Mammary epithelial cell (primary cell): ENCODE data around the gene SMARCD1.

Source experiments
- EZH2 ChIP-seq: IDR thresholded peaks from 2 replicates; pipeline ENCODE4 v1.6.1; 2012; ENCODE audit warnings: low read length, inconsistent platforms, borderline replicate concordance
- TF ChIP-seq, protein P1 (sequence below), 2 donors: IDR thresholded peaks in 1 of 2; conservative IDR thresholded peaks in 1 of 2; 2 replicates each; pipeline ENCODE4 v1.5.1; 2011 to 2012; ENCODE audit warnings: inconsistent platforms in 2 of 2, low read length in 2 of 2, mild to moderate bottlenecking in 2 of 2, control low read depth in 1 of 2, low read depth in 1 of 2; ENCODE audit not compliant: insufficient read depth in 1 of 2; ENCODE audit errors: extremely low read depth in 1 of 2

DNA sequence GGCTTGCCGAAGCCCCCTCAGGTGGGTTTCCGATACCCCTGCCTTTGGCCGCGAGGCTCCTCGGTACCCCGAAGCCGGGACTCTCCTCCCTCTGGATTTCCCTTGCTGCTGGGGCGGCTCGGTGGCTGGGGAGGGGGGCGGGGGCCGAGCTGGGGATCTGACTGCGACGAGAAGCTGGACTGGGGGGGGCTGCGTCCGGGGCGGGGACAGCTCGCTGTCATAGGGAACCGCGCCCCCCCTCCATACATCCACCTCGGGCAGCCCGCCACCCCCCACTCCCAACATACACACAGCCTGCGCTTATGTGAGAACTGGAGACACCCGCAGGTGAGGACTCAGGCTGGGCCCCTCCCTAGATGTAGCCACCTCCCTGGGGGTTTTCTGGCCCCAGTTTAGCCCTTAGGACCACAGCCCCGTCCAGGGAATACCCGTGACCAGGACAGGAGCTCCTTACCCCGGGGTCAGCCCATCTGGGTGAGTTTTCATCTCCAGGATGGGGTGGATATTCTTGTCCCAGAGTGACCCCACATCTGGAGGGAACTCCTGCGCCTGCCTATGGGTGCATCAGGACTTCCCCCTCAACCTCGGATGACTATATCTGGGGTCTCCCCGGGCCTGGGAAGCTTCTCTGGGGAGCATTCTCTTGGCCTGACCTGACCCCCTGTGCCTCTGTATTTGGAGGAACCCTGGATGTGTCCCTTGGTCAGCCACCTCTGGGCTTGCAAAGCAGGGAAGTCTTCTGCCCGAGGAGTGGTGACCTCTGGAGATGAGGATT lies 27.1 kb upstream of the SMARCD1 start:
- TF ChIP-seq, protein P1, sequence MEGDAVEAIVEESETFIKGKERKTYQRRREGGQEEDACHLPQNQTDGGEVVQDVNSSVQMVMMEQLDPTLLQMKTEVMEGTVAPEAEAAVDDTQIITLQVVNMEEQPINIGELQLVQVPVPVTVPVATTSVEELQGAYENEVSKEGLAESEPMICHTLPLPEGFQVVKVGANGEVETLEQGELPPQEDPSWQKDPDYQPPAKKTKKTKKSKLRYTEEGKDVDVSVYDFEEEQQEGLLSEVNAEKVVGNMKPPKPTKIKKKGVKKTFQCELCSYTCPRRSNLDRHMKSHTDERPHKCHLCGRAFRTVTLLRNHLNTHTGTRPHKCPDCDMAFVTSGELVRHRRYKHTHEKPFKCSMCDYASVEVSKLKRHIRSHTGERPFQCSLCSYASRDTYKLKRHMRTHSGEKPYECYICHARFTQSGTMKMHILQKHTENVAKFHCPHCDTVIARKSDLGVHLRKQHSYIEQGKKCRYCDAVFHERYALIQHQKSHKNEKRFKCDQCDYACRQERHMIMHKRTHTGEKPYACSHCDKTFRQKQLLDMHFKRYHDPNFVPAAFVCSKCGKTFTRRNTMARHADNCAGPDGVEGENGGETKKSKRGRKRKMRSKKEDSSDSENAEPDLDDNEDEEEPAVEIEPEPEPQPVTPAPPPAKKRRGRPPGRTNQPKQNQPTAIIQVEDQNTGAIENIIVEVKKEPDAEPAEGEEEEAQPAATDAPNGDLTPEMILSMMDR (conservative IDR thresholded peaks at IDR 0.05 in 1 of 2, IDR thresholded peaks at IDR 0.05 in 1 of 2; ENCODE audit: extremely low read depth in 1 of 2, insufficient read depth in 1 of 2, low read depth in 1 of 2, low read length in 2 of 2) = no peak
- TF ChIP-seq EZH2 = no peak
